Left ventricle myocardium inferior (tissue), 1 donor: Measurements from ENCODE around the gene ZNF44. TPM values are rescaled to one million over a fixed set of nuclear protein-coding genes. Genes with fewer than 3 reads are reported as not detected.

Experiments used
- DNase-seq: peaks from one replicate; pipeline ENCODE4 v3.0.0-alpha.2; 2020
- H3K27ac ChIP-seq: fragments of 200-600 bp; replicated peaks from 2 replicates; pipeline ENCODE4 v1.8.0; 2021
- H3K27me3 ChIP-seq: fragments of 200-600 bp; 2 replicates; pipeline ENCODE4 v1.8.0; 2021; ENCODE audit warnings: low read depth
- H3K36me3 ChIP-seq: fragments of 200-600 bp; 2 replicates; pipeline ENCODE4 v1.8.0; 2021
- H3K4me1 ChIP-seq: fragments of 200-600 bp; 2 replicates; pipeline ENCODE4 v1.8.0; 2021
- H3K4me3 ChIP-seq: fragments of 200-600 bp; 2 replicates; pipeline ENCODE4 v1.8.0; 2021; ENCODE audit warnings: mild to moderate bottlenecking, moderate library complexity
- H3K9me3 ChIP-seq: fragments of 200-600 bp; replicated peaks from 2 replicates; pipeline ENCODE4 v1.8.0; 2021
- CTCF ChIP-seq: fragments of 200-600 bp; IDR thresholded peaks from 2 replicates; pipeline ENCODE4 v1.8.0; 2021; ENCODE audit warnings: antibody characterized with exemption, mild to moderate bottlenecking, borderline replicate concordance
- intact Hi-C: fragments of 100-400 bp; cut with micrococcal nuclease; formaldehyde crosslinking; loops from one replicate; pipeline ENCODE4 v1.11.0; 2022
- total RNA-seq: library from RNA; stranded (reverse); fragmentation: NEBNext Ultra II Directional; extraction: Animal tissue kit (Norgen Biotek cat#: 25700); gene quantifications from one replicate; pipeline ENCODE4 v1.2.1, GENCODE V29; 2021
- donor health status: DM: no; HTN: yes; CAD: no; lungs with severe emphysema.

Gene ZNF44
- total RNA-seq, 1 donor from 2014 or later = 7.8 TPM

DNA sequence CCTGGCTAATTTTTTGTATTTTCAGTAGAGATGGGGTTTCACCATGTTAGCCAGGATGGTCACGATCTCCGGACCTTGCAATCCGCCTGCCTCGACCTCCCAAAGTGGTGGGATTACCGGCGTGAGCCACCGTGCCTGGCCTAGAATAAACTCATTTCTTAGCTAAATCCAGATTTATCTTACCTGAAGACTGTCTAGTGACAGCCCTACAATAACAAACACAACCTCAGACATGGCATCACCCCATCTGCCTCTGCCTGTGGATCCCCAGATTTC, 5.0 kb downstream of the ZNF44 start:
- intact Hi-C loops = no loop called here
- peak overlapping the region; percentile 60 for H3K27ac ChIP-seq
- H3K36me3 ChIP-seq = peaks cover 11% of the 10 kb centered on the region
- no peaks in the 10 kb centered on the region for H3K27me3 ChIP-seq
- no peak for TF ChIP-seq CTCF
- H3K9me3 ChIP-seq = no peaks in the 10 kb centered on the region
- no peak for DNase-seq
- no peak overlapping the region for H3K4me3 ChIP-seq
- H3K4me1 ChIP-seq = peaks cover 72% of the 10 kb centered on the region

- TF ChIP-seq CTCF = no peak
- Histone ChIP-seq H3K4me1 (peaks cover 57% of the 10 kb centered on the region), H3K36me3 (peaks cover 17% of the 10 kb centered on the region), H3K9me3 (no peaks in the 10 kb centered on the region), H3K27ac (peak overlapping the region; percentile 4), H3K4me3 (no peak overlapping the region), H3K27me3 (no peaks in the 10 kb centered on the region)
- DNase-seq = no peak
- intact Hi-C loops = no loop called here
These were observed 6.7 kb downstream of the ZNF44 start for GRCh38 chr19:12287958-12288500.

DNA sequence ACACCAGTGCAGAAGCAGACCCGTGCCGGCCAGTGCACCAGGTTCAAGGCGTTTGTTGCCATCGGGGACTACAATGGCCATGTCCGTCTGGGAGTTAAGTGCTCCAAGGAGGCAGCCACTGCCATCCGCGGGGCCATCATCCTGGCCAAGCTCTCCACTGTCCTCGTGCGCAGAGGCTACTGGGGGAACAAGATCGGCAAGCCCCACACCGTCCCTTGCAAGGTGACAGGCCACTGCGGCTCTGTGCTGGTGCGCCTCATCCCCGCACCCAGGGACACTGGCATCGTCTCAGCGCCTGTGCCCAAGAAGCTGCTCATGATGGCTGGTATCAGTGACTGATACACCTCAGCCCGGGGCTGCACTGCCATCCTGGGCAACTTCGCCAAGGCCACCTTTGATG, 10.1 kb downstream of the ZNF44 start:
- intact Hi-C loops = no loop called here

DNA sequence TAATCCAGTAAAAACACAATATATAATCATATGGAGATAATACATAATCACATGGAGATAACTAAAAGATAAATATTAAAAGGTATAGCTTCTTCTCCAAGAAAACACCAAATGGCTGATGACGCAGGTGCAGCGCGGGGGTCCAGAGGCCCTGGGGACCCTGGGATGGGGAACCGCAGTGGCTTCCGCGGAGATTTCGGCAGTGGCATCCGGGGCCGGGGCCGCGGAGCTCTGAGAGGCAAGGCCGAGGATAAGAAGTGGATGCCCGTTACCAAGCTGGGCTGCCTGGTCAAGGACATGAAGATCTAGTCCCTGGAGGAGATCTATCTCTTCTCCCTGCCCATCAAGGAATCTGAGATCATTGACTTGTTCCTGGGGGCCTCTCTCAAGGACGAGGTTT, 10.5 kb downstream of the ZNF44 start:
- intact Hi-C loops = no loop called here
- no peak for TF ChIP-seq CTCF
- no peaks in the 10 kb centered on the region for H3K27me3 ChIP-seq
- H3K27ac ChIP-seq = no peak overlapping the region
- H3K36me3 ChIP-seq = peaks cover 17% of the 10 kb centered on the region
- peaks cover 6% of the 10 kb centered on the region for H3K9me3 ChIP-seq
- H3K4me3 ChIP-seq = no peak overlapping the region
- DNase-seq = no peak
- H3K4me1 ChIP-seq = peaks cover 40% of the 10 kb centered on the region

More for the DNA sequence above, 10.1 kb downstream of the ZNF44 start:
- Histone ChIP-seq H3K9me3 (peaks cover 4% of the 10 kb centered on the region), H3K4me1 (peaks cover 41% of the 10 kb centered on the region), H3K27me3 (no peaks in the 10 kb centered on the region), H3K27ac (no peak overlapping the region), H3K36me3 (peaks cover 17% of the 10 kb centered on the region), H3K4me3 (no peak overlapping the region)
- DNase-seq = no peak
- TF ChIP-seq CTCF = no peak

DNA sequence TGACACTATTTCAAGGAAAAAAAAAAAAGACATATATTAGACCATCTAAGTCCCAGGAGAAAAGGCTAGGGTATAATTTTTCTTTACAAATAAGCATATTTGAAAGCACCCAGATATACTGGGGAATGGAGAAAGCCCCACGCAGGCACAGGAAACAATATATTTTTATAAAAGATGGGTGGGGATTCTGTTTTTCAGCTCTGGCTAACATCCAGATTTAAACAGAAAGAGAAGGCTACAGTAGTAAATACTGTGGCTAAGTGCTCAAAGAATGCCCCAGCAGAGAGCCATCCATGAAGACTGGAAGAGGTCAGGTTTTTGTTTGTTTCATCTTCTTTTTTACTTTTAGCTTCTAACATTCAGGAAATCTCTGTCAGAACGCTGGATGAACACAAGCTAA, 16.0 kb downstream of the ZNF44 start:
- Histone ChIP-seq H3K27ac (no peak overlapping the region), H3K27me3 (no peaks in the 10 kb centered on the region), H3K36me3 (peaks cover 50% of the 10 kb centered on the region), H3K4me1 (peaks cover 30% of the 10 kb centered on the region), H3K4me3 (no peak overlapping the region), H3K9me3 (peaks cover 60% of the 10 kb centered on the region)
- DNase-seq = no peak
- intact Hi-C loops = no loop called here
- TF ChIP-seq CTCF = no peak
